Breast epithelium (tissue), 3 donors: ENCODE results near the gene YPEL2.

Source experiments
- CTCF ChIP-seq, 3 donors: fragments of 450-650 bp; IDR thresholded peaks; one replicate each; pipeline ENCODE4 v1.5.1; 2016 to 2017; ENCODE audit warnings: antibody characterized with exemption in 3 of 3, mild to moderate bottlenecking in 3 of 3, moderate library complexity in 3 of 3
- POLR2AphosphoS5 ChIP-seq, 3 donors: sonication (generic); formaldehyde crosslinking; IDR thresholded peaks; one replicate each; pipeline ENCODE4 v1.6.1; 2017; ENCODE audit warnings: antibody characterized with exemption in 3 of 3

GRCh38 chr17:59396134-59396826 is 64.8 kb downstream of the YPEL2 start:
- no peak for TF ChIP-seq CTCF (IDR thresholded peaks at IDR 0.05)
- no peak for TF ChIP-seq POLR2AphosphoS5 (IDR thresholded peaks at IDR 0.05)
